GM21576 (cell line): ENCODE results near the gene STAC3.

Experiments
- ATAC-seq: cut with Tn5 transposase; IDR thresholded peaks from one replicate; pipeline ENCODE4 v1.9.1; 2021; ENCODE audit warnings: mild to moderate bottlenecking, moderate library complexity; ENCODE audit not compliant: unreplicated experiment

STAC3 gene

GRCh38 chr12:57195611-57196371 lies 55.2 kb downstream of the STAC3 start:
- no peak for ATAC-seq

GRCh38 chr12:57195186-57195585 lies 55.8 kb downstream of the STAC3 start:
- ATAC-seq = no peak

- no peak for ATAC-seq
Observed at GRCh38 chr12:57194253-57194652, 56.7 kb downstream of the STAC3 start.

GRCh38 chr12:57193706-57194245 lies 57.2 kb downstream of the STAC3 start:
- no peak for ATAC-seq
